ENCODE data around the gene STARD10. TPM values are rescaled to one million over a fixed set of nuclear protein-coding genes. Genes with fewer than 3 reads are reported as not detected.
A peak's percentile ranks its signal among the peaks of the same experiment; 100 is the strongest.

The STARD10 gene
- total and polyA plus RNA-seq, 9 of the 15 experiments (the other 6 are each of a cell fraction or from before 2014, with no cell fraction given), result 0.15 to 52.9 (median 32.3) TPM

- TF ChIP-seq CREB3 (tag; conservative IDR thresholded peaks at IDR 0.05; ENCODE audit: low read depth) (peak; percentile 92), MGA (IDR thresholded peaks at IDR 0.05) (peak; percentile 52; the same call in 1 of the 2 replicates), MAZ (CRISPR knock-in tag; conservative IDR thresholded peaks at IDR 0.05 in 1 of 2, IDR thresholded peaks at IDR 0.05 in 1 of 2) (peak; percentile 19 to 53; a peak in 3 of 4 replicates), JUN (IDR thresholded peaks at IDR 0.05; ENCODE audit: borderline replicate concordance, low read depth, low read length) (peak; percentile 86), JUN (CRISPR knock-in tag; IDR thresholded peaks at IDR 0.05; ENCODE audit: borderline replicate concordance) (no peak), MNT (conservative IDR thresholded peaks at IDR 0.05) (peak; percentile 24 to 48), HMGN3 (IDR thresholded peaks at IDR 0.05; ENCODE audit: borderline replicate concordance, extremely low read depth, insufficient read length, low read depth, low read length) (no peak), THRB (CRISPR knock-in tag; conservative IDR thresholded peaks at IDR 0.05) (peak; percentile 70), CHD1 (IDR thresholded peaks at IDR 0.05; ENCODE audit: low read length) (peak; percentile 81), BCOR (IDR thresholded peaks at IDR 0.05) (peak; percentile 81; the same call in 1 of the 2 replicates)
Measured at GRCh38 chr11:72776117-72776843, 17.6 kb downstream of the STARD10 start (continued).

Data from K562 (cell line).